Measurements from ENCODE around the gene AKAP14.
"Not testable (repeated sequence)": the region's sequence is repeated elsewhere in the genome, so short reads cannot be mapped to it uniquely, and the experiment has no call there.

AKAP14 gene

GRCh38 chrX:119935215-119935874, 39.7 kb downstream of the AKAP14 start:
- no peak for DNase-seq

GRCh38 chrX:119941336-119941735, 45.6 kb downstream of the AKAP14 start:
- no peak for DNase-seq

- DNase-seq: no peak
Measured at GRCh38 chrX:119942173-119942819, 46.6 kb downstream of the AKAP14 start.

GRCh38 chrX:119942831-119943184, 47.1 kb downstream of the AKAP14 start:
- no peak for DNase-seq

- peak; percentile 88 for DNase-seq
Measured at GRCh38 chrX:119943185-119943988, 47.7 kb downstream of the AKAP14 start, which contains the start of gene NKAP. Gene NKAP (minus strand): TSS chrX:119943751. CDS start chrX:119943605, 146 bp downstream.

- no peak for DNase-seq
Measured at GRCh38 chrX:119945481-119945880, 49.8 kb downstream of the AKAP14 start.

- DNase-seq: no peak
Measured at GRCh38 chrX:119948381-119948780, 52.7 kb downstream of the AKAP14 start.

- DNase-seq: no peak
Measured at GRCh38 chrX:119954374-119954773, 58.7 kb downstream of the AKAP14 start.

- DNase-seq: peak; percentile 30
Measured at GRCh38 chrX:119955807-119956570, 60.3 kb downstream of the AKAP14 start.

GRCh38 chrX:119960625-119961024, 64.9 kb downstream of the AKAP14 start:
- DNase-seq: no peak

GRCh38 chrX:119966837-119967236, 71.1 kb downstream of the AKAP14 start:
- not testable (repeated sequence) for DNase-seq

Measured in CD4-positive, alpha-beta T cell treated with Interleukin-12 subunit alpha and Interleukin-12 subunit beta, for 1 hour (primary cell).